Measurements from ENCODE around the gene KIF16B.
"Not testable (repeated sequence)": the region's sequence is repeated elsewhere in the genome, so short reads cannot be mapped to it uniquely, and the experiment has no call there.

The KIF16B gene

DNA sequence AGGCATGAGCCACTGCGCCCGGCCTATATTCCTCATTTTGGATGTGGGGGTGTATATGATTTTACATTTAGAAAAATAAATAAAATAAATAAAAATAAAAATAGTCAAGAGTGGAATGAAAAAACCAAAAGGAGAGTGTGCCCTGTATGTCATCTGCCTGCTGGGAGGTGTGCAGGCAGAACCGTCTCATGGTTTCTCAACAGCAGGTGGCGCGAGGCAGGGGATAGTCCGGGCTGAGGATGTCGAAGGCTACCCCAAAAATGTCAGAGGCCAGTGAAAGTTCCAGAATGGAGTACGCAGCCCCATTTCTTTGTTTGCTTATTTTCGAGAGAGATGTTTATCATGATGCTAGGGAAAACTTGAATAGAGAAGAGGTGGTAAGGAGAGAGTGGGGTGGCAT lies 16.4 kb upstream of the KIF16B start:
- DNase-seq (ENCODE audit: low read depth) = no peak

DNA sequence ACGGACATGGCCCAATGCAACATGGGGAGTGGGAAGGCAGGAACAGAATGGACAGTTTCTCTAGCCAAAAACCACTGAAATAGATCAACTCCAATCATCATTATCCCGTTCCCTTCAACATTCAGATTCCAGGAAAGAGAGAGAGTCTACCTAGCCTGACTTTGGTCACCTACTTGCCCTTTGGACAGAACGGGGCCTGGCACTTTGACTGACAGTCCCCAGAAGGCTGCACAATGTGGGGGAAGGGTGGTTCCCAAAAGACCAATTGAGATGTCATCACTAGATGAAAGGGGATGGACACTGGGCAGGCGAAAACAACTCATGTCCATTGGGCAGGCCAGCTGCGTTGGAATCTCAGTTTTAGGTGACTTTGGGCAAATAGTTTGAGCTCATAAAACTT lies 15.0 kb upstream of the KIF16B start:
- DNase-seq (ENCODE audit: low read depth) = no peak

DNA sequence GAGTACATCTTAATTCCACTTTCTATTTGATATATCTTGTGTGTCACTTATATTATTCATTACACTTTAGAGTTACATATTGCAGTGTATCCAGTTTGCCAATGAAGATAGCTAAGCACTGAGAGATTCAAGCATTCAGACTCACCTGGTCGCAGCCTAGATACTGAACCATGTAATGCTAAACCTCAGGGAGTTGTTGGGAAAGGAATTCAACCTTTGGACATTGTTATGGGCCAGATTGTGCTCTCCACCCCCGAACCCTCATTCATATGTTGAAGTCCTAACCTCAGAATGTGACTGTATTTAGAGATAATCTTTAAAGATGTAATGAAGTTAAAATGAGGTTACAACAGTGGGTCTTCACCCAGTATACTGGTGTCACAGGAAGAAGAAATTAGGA lies 13.8 kb upstream of the KIF16B start:
- DNase-seq (ENCODE audit: low read depth) = no peak

DNA sequence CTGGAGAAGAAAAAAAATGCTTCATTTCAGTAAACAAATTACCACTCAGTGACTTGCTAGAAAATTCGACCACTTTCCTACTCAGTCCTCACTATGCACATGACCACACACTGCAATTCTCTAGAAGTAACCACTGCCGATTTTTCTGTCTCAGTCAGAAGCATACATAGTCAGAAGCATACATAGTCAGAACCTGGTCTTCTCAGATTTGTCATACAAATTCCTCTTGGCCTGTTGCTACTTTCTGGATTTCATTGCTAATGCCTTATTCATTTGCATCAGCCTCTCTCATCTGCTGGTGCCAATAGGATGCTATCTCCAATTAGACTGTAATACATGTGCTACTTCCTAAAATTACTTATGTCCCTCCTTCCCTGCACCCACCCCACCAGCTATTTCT lies 10.2 kb upstream of the KIF16B start:
- DNase-seq (ENCODE audit: low read depth) = peak; percentile 16

DNA sequence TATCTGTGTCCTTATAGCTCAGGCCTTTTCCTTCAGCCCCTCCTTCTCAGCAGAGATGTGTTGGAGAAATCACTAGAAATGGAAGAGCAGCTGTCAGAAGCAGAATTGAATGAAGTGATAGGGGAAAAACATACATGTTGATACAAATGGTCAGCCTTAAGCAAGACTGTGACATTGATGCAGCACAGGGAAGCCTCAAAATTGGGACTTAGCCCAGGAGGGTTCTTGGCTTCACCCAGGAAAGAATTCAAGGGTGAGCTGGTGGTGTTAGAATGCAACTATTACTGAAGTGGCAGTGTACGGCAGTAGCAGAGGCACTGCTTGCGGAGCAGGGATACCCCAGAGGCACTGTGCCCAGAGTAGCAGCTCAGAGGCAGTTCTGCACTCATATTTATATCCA lies 8.0 kb upstream of the KIF16B start:
- no peak for DNase-seq (ENCODE audit: low read depth)

DNA sequence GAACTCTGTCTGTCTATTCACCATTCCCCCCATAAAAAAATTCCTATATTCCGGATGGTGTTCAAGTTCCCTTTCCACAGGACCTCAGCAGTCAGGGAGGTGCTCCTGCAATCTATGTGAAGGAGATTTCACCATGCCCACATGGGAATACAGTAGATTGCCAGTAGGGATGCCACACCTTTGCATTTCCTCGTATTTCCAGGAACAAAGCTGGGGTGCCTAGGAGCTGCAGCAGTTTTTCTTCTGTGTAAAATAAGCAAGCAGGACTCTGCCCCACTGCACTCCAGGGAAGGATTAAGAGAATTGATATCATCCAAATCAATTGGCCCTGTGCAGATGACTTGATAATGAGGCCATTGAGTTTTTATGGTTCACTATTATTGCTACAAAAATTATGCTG lies 7.4 kb upstream of the KIF16B start:
- DNase-seq (ENCODE audit: low read depth) = no peak

DNA sequence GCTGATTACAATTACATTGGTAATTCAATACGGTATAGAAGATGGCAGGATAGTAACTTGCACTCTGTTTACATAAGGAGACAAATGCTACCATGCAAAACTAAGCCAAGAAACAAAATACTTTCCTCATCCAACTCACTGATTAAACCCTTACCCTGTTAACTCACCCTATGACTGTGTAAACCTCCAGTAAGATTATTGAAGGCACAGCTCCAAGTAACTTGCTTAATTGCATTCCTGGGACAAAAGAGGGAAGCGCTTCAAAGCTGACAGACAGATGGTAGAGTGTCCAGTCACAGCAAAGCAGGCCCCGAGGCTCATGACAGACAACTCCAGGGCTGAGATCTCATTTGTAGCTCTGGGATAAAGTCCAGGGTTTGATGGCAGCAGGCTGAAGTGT lies 6.9 kb upstream of the KIF16B start:
- peak; percentile 96 for DNase-seq (ENCODE audit: low read depth)

DNA sequence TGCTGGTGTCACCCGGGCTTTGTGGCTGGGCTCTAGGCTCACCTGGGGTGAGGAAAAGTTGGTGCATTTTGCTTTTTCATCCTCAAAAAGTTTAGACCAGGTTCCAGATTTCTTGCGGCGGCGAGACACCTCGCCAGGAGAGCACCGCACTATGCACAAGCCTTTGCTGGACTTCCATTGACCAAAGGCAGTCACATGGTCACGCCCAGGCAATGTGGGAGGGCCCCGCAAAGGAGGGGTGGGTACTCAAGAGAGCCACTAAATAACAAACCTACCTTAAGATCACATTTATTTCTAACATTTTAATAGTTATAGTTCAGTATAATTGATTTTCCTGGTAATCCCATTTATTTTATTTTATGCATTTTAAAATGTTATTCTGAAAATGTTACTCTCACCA lies 3.0 kb upstream of the KIF16B start:
- no peak for DNase-seq (ENCODE audit: low read depth)

DNA sequence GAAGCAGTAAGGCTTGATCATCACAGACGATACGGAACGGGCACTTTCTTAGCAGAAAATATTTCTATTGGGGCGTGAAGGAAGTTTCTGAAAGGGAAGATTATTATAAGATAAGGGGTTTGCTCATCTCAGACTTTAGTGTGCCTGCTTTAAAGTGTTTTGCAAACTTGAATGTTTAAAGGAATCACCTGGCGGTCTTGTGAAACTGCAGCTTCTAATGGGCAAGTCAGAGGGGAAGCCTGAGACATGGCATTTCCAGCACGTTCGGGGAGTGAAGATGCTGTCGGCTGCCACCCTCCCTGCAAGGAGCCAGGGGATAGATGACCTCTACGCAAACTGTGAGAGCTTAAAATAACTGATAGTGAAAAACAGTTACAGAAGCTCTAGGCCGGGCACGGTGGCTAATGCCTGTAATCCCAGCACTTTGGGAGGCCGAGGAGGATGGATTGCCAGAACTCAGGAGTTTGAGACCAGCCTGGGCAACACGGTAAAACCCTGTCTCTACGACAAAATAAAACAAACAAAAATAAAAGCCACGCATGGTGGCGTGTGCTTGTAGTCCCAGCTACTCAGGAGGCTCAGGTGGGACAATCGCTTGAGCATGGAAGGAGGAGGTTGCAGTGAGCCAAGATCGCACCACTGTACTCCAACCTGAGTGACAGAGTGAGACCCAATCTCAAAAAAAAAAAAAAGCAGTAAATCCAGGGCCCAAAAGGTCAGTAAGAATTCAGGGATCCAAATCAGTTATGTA lies 2.3 kb upstream of the KIF16B start:
- no peak for DNase-seq (ENCODE audit: low read depth)

DNA sequence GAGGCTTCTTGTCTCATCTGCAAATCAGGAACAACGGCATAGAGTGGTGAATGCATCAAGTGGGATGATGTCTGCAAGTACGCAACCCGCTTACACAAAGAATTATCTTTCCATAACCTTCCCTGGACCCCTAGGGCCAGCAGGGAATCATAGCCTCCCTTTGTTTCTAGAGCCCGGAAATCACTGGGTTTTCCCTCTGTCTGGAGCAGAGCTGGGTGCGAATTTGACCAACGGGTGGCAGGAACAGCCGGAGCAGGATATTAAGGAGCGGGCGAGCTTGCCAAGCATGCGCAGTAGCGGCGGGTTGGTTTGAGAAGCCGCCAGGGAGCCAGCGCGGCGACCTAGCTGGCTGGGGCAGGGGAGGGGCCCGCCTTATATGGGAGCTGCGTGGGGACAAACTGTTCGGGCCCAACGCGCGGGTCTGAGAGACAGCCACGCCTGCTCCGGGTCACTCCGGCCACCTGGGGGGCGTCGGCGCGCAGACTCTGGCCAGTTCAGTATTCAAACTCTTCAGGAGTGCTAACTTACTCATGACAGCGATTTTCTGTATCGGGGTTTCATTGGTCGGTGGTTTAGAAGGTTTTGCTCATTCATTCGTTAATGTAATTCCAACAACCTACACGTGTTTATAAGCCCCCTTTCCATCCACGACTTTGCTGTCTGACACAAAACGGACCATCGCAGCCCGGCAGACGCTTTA lies 1.6 kb upstream of the KIF16B start:
- peak; percentile 85 for DNase-seq (ENCODE audit: low read depth)

DNA sequence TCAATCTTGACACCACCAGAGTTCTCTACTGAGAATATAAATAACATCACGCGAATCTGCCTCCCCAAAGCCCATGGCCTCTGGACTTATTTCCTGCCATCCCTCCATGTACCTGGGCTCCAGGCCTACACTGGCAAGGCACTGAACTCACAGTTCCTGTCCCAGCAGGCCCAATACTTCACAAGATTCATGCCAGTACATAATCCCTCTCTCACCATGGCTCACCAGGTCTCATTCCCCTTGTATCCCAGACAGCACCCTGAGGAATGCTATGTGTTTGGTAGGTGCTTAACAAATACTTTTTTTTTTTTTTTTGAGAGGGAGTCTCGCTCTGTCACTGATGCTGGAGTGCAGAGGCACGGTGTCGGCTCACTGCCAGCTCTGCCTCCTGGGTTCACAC lies 1.9 kb downstream of the KIF16B start:
- DNase-seq (ENCODE audit: low read depth) = no peak

DNA sequence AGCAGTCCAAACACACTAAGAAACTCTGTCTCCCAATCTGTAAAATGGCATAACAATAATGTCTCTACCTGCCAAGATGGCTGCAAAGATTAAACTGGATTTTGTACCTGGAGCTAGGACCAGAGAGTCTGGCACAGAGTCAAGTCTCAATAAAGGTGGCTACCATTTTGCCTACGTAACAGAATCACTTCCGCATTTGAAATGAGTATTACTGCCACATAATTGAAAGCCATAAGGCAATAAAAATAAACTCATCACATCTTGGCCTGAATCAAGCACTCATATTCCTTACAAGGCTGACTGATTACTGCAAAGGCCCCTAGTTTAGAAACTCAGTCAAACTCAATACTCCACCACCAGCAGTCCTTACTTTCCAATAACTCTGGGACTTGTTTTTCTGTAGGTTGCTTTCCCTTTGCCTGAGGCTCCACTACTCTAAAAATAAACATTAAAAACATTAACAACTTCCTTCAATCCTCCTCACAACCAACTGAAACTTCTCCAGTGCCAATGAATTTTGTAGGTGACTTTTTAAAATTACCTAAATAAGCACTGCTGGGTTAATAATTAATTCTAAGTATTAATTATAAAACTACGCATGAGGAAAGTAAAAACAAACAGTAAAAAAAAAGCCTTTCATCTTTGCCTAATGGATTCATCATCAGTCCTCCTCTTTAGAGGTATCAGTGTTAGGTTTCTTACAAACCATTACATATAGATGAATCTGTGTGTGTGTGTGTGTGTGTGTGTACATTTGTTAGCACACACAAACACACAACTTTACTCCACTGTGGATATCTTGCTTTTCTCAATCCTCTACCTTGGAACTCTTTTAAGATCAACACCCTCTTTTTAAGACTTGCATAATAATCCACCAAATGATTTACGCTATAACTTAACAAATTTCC lies 3.7 kb downstream of the KIF16B start:
- DNase-seq (ENCODE audit: low read depth) = peak; percentile 7

DNA sequence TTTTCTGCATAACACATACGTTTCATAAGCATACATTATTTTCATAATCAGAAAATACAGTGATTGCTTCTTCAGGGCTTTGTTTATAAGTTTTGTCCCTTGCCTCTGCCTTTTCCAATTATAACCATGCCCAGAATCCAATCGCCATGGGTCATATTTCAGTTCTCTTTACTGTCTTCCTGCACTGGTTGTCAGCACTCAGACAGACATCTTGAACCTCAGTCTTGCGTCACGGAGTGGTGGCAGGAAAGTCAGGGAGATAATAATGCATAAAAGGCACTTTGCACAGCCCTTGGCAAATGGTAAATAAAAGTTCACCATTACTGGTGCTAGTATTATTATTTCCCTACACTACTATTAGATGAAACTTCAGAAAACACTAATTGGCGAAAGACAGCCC lies 7.2 kb downstream of the KIF16B start:
- no peak for DNase-seq (ENCODE audit: low read depth)

DNA sequence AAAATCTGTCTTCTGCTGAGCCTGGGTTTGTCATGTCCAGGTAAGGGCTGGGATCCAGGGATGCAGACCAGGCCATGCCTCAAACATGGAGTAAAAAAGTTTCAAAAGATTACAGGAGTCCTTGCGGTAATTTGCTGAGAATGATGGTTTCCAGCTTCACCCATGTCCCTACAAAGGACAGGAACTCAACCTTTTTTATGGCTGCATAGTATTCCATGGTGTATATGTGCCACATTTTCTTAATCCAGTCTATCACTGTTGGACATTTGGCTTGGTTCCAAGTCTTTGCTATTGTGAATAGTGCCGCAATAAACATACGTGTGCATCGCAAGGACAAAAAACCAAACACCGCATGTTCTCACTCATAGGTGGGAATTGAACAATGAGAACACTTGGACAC lies 9.2 kb downstream of the KIF16B start:
- not testable (repeated sequence) for DNase-seq (ENCODE audit: low read depth)

DNA sequence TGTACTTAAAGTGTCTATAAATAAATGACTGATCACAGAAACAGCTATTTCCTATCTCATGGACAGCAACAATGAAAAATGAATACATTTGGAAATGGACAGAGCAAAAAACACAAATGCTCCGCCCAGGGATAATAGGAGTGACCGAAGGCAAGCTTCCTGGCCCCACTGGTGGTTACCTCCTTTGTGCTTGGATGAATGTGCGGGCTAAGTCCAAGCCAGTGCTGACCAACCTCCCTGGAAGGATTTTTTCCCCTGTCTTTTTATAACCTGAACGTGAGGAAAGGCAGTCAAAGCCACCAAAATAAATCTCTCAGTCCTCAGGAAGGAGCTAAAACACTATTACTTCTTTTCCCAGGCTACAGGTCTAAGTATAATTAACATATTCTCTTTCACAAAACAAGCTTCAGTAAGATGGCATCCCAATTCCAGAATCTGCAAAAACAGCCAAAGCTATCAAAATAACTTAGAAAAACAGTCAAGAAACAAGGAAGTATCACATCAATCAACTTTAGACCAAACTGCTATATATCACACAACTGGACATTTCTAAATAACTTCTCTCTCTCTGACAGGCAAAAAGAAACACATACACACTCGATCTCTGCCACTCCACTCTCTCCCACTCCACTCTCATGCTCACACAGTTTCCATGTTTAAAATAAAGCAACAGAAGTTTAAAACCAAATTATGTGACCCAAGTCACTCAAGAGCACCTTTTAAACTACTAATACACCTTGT lies 10.0 kb downstream of the KIF16B start:
- DNase-seq (ENCODE audit: low read depth) = no peak

DNA sequence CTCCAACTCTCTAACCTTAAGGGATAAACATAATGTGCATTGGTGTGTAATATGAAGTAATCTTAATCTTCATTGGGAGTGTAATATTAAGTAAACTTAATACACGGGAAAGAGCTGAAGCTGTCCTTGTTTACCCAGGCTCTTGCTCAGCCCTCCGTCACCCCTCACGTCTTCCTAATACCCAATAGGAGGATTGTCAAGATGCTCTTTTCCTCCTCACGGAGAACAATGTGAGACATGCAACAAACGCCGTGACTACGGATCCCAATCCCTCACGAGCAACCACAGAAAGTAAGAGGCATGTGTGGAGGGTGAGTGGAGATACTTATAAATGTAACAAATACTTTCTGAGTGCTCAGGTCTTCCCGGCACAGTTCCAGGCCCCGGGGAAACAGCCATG lies 11.0 kb downstream of the KIF16B start:
- DNase-seq (ENCODE audit: low read depth) = no peak

DNA sequence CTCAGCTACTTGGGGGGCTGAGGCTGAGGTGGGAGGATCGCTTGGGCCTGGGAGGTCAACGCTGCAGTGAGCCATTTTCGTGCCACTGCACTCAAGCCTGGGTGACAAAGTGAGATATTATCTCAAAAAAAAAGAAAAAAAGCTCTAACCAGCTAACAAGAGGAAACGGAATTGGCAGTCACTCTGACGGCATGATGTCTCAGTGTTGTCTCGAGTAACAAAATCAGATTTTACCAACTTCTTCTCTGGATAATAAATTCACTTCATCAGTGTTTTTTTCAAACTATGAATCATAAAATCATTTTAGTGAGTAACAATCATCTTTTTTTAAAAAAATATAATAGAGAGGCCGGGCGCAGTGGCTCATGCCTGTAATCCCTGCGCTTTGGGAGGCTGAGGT lies 12.6 kb downstream of the KIF16B start:
- DNase-seq (ENCODE audit: low read depth) = no peak

DNA sequence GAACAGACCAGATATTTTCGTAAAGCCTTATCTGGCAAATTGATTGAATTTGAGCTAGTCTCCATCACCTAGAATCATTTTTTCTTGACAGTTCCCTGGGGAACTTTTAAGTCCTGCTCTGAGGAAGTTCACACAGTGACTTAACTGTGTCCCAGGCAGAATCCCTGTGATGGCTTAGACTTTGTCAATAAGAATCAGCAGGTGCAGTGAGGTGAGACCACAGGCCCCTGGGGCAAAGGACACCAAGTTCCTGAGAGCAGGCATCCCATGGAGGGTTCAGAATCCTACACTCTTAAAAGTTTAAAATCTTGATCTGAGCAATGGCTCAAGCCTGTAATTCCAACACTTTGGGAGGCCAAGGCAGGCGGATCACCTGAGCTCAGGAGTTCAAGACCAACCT lies 13.0 kb downstream of the KIF16B start:
- no peak for DNase-seq (ENCODE audit: low read depth)

DNA sequence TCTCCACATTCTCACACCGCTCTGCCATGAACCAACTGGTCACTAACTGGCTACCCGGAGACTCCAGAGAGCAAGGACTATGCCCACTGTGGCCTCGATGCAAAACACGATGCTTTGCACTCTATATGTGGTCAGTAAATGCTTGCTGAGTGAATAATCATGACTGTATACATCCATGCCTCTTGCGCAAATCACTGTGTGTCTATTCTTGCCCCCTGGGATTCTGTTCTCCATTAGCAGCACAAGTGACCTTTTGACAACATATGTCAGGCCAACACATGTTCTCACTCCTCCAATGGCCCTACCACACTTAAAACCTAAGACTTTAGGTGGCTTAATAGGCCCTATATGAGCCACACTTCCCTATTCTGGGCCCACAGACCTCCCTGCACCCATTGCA lies 16.9 kb downstream of the KIF16B start:
- DNase-seq (ENCODE audit: low read depth) = peak; percentile 41

DNA sequence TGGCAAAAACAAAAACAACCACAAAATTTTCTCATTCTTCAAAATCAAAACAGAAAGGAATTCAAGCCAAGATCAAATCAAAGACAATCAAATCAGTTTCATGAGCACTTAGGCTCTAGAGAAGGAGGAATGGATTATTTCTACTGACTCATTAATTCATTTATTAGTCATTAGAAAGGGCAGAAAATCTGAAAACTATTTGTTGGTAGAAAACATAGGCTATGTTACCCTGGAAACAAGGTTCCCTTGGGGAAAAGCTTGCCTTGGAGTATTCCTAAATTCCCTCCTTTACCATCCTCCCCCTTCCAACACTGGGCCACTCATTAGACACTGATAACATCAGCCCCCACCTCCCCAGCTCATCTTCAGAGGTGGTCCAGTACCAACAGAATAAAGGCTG lies 17.5 kb downstream of the KIF16B start:
- DNase-seq (ENCODE audit: low read depth) = peak; percentile 16

DNA sequence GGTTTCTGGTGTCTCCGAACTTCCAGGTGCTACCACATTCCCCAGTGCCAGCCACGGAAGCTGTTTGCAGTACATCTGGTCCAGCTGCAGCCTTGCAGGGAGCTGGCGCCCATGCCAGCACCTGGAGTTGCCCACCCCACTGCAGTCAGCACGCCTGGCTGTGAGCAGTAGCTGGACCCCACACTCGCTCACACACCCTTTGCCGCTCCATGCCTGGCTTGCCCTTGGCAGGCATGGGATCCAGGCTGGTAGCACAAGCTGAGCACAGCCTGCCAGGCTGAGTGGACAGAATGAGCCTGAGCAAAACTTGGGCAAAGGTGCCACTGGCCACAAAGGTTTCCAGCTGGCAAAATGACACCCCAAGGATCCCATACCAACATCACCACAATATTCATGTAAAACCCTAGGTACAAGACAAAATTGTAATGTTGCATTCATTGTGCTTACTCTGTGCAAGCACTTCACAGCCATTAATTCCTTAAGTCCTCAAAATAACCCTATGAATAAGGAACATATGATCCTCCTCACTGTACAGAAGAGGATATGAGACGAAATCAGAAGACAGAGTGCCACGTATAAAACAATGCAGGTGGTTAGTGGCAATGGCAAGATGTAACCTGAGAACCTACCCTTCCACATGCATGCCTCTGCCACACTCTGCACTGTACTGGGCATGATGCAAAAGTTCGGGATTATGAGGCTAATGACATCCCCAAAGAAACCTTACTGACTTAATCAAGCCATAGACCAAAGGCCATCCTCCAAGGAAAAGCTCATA lies 18.3 kb downstream of the KIF16B start:
- no peak for DNase-seq (ENCODE audit: low read depth)

All from EH (cell line).